ENCODE results near the gene SUGCT.
"Not testable (repeated sequence)": the region's sequence is repeated elsewhere in the genome, so short reads cannot be mapped to it uniquely, and the experiment has no call there.

The SUGCT gene

DNA sequence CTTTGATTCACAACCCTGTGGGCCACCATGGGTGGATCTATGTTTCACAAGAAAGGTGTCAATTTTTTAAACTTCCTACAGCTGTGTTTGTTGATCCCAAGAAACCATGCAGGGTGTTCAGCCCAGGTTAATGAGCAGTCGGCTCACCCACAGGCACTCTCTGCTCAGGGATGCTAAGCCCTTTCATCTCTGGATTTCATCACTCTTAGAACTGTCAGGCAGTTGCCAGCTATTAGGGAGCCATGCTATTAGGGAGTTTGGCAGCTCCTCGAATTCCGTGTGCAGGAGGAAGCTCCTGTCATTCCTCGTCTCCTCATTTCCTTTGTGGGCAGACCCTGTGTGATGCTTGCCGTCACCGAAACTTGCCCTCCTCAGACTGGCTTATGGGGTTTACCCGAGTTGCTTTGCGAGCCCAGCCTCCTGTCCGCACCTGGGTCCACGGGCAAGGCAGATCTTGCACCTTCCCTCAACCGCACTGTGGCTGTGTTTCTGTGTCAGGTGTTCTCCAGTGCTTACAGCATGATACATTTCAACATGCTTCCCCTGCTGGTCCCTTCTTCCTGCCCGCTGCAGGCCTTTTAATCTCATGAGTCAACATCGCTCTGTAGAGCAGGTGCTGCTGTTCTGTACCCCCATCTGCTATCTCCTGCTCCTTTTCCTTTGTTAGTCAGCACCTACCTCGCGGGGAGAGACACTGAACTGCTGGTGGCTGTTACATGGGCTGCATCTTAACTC is 509.8 kb downstream of the SUGCT start:
- no peak for DNase-seq

DNA sequence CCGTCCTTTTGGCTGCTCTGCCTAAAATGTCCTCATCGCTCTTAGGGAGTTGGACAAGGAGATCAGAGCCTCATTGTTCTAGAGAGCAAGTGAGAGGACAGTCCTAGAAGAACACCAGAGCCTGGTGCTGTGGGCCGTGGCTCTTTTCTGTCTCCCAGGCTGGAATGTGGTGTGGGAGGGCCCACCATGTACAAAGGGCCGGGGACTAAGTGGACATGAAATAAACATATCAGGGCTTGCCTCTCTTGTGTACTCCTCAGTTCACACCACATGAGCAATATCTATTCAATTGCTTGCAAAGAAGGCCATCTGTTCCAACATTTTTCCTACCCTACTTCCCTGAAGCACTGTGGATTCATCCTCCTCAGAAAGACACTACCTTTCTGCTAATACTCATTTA is 510.4 kb downstream of the SUGCT start:
- no peak for DNase-seq

DNA sequence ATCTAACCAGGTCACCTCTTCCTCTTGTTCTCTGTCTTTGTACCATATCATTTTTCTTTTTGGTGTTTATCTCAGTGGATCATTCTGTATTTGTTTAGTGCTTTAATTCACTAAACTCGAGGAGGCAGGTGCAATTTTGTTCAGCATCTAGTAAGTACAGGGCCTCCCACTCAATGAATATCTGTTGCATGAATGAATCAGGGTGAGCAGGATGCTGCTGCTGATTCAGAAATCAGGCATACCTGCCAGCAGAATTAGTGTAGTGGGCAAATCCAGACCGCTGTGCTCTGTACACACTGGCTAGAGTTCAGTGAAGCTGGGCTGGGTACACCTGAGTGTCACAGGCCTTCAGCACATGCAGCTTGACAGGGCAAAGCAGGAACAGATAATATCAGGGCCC is 511.9 kb downstream of the SUGCT start:
- no peak for DNase-seq

DNA sequence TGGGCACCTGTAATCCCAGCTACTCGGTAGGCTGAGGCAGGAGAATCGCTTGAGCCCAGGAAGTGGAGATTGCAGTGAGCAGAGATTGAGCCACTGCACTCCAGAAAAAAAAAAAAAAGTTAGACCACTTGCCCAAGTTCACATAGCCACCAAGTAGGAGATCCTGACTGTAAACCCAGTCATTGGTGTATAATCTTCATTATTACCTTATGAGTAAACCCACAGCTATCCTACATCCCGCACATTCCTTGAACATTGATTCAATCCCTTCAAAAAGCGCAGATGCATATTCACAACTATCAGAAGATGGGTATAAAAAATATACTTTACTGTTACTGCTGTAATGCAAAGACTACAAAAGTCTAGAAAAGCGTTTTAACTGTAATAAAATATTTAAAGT is 512.9 kb downstream of the SUGCT start:
- no peak for DNase-seq

DNA sequence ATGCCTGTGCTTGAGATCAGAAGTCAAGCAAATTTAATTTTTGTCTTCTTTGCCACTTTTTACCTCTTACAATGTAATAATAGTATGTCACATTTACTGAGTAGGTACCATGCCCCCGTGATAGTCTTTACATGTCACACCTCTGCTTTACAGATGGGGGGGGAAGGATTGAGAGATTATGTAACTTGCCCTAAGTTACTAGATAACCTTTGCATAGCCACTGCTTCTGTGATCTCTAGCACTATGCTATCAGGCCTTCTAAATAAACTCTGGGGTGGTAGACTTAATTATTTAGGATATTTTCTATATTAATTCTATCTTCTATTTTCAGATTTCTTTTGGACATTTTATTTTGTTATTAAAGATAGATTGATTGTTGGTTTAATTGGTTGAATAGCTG is 514.4 kb downstream of the SUGCT start:
- no peak for DNase-seq

DNA sequence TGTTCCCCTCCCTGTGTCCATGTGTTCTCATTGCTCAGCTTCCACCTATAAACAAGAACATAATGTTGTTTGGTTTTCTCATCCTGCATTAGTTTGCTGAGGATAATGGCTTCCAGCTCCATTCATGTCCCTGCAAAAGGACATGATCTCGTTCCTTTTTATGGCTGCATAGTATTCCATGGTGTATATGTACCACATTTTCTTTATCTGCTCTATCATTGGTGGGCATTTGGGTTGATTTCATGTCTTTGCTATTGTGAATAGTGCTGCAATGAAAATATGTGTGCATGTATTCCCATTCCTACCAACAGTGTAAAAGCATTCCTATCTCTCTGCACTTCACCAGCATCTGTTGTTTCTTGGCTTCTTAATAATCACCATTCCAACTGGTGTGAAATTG is 516.1 kb downstream of the SUGCT start:
- not testable (repeated sequence) for DNase-seq

DNA sequence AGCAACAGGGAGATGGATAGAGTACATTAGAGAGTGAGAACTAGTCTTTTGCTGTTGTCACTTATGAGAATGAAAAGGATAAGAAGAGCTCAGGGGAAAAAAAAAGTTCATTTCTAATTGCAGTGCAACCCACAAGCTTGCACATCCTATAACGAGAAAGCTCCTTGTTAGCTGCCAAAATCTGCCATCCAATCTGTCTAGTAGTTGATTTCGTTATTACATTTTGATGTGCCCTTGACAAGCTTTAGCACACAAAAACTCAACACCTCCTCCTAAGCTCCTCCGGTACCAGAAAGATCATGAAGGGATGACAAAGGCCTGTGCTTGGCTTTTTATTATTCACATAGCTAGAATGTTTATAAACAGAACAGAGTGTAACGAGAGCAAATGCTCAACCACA is 519.4 kb downstream of the SUGCT start:
- DNase-seq, result no peak

DNA sequence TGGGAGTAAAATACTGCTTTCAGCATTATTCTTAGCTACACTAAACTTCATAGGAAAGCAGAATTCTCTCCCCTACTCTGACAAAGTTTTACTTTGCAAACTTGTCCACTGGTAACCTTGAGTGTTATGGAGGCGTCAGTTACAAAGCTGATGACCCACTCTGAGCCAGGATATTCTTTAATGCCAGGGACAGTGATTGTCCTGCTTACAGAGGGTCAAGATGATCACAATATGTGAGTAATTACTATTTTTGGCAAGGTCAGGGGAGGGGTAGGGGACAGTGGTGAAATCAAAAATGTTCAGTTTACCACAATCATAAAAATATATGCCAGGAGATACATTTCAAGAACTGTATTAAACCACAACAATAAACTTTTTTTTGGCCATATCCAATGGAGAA is 520.6 kb downstream of the SUGCT start:
- no peak for DNase-seq

DNA sequence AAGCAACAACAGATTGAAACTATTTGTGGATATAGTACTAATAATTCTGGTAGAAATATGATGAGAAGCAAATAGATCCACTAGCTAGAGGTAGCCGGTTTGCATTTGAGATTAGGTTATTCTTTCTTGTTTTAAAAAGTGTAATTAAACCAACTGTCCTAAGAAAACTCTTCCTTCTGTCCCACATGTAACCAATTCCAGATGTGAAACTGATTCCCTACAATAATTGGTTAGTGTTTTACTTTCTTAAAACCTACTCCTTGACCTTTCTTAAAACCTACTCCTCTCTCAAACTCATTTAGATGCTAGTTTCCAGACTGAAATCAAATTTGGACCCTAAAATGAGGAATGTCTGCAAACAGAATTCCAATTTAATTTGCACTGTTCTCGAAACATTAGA is 521.5 kb downstream of the SUGCT start:
- no peak for DNase-seq

DNA sequence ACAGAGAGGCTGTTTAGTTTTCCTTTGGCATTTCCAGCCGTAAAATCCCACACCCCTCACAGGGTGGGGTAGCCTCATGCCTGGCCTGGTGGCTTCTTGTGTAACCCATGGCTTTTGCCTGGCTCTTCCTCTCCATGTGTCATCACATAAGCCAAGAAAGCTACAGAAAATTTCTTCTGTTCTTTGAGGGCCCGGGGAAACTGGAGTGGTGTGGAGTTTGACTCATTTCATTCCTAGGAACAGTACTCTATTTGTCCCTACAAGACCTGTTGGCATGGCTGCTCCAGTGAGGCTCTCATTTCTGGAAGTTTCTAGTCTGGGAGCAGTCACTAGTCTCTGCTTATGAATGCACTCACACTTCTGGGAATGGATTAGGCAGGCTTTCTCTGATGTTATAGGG is 523.9 kb downstream of the SUGCT start:
- no peak for DNase-seq

DNA sequence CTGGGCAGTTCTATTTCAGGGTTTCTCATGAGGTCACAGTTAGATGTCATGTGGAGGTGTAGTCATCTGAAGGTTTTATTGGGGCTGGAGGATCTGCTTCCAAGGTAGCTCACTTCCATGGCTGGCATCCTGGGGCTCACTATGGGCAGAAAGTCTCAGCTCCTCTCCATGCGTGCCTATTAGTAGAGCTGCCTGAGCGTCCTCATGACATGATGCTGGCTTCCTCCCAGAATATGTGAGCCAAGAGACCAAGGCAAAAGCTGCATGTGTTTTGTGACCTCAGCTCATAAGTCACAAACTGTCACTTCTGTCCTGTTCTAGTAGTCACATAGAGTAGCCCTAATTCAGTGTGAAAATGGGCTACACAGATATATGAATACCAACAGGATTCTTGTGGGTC is 524.4 kb downstream of the SUGCT start:
- DNase-seq, result no peak

DNA sequence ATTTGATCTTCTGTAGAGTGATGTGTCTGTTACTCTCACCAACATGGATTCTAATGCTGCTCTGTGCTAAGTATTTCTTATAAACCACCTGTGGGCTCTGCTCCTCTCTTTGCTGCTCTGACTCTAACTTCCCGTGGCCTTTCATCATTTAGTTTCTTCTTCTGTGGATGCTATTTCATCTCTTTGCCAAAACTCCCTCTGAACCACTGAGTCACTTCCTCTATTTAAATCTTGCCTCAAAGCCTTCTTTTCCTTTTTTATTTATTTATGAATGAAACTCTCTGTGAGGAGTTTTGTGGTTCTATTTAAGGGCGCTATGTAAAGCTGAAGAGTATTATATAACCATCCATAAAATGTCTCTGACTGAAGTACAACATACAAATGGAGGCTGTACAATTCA is 538.5 kb downstream of the SUGCT start:
- no peak for DNase-seq

DNA sequence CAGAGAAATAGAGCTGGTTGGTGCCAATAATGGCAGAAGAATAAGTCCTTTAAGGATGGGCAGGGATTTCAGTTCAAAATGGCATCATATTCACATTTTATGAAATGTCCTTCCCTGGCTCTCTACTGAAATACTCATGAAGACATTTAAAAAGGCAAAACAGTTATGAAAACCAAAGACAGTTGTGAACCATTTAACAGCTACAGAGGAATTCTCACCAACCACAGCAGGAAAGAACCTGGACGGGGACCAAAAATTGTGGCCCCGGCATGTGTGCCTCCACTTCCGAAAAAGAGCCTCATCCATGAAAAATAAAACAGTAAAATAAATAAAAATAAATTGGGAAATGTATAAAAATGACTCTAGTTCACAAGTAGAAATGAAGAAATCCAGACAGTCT is 539.5 kb downstream of the SUGCT start:
- no peak for DNase-seq

DNA sequence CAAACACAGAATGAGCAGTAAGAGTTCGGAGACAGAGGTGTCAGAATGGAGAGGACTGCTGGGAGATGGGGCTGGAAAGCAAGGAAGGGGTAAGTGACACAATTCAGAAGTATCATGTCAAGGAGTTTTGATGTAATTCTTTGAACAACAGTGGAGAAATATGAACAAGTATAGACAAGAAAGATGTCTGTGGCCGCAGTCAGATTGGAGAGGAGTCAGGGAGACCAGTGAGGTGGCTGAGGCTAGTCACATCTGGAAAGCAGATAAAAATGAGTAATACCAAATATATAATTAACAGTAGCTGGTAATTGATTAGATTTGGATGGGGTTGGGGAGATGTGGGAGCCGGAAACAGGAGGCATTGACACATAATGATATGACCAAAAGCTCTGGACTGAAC is 540.9 kb downstream of the SUGCT start:
- no peak for DNase-seq

DNA sequence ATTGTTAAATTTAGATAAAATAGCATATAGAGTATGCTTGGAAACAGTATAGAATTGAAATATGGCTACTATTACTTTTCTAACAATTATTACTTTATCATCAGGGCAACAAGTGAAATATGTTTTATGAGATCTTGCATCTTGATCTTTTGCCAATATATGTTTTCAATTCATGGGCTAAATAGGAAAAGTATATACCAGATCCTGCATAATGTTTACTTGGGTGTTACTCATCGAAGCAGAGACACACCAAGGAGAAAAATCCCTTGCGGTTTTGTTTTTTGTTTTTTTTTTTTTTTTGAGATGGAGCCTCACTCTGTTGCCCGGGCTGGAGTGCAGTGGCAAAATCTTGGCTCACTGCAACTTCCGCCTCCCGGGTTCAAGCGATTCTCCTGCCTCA is 541.4 kb downstream of the SUGCT start:
- no peak for DNase-seq

DNA sequence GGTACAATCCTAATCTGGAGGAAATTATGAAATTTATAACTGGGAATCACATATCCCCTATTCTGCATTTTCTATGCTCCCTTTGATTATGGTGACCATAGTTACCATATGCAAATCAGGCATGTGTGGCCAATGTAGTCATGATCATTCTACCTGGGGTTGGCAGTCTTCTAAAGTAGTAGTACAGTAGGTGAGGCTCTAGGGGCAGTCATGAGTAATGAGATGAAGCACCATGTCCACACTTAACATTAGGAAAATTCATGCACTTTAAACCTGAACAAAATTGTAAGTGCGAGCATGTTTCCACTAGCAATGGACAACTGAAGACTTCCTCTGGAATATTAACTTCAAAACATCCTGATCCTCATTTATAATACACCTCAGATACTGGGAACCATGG is 545.9 kb downstream of the SUGCT start:
- DNase-seq, result no peak

DNA sequence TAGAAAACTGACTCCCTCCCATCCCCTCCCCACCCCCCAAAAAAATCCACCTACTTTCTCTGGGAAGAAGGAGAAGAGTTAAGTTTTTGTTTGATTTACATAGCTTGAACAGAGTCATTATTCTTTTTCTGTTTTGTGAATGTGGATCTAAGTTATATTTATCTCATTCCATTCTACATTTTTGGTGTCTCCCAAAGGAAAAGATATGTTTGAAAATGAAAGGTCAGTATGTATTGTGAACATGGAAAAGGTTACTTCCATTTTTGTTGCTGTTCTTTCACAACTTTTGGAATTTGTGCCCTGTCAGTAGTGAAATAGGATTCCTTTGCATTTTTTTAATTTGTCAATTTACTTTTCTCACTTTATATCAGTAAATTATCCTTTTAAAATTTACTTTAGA is 547.9 kb downstream of the SUGCT start:
- no peak for DNase-seq

DNA sequence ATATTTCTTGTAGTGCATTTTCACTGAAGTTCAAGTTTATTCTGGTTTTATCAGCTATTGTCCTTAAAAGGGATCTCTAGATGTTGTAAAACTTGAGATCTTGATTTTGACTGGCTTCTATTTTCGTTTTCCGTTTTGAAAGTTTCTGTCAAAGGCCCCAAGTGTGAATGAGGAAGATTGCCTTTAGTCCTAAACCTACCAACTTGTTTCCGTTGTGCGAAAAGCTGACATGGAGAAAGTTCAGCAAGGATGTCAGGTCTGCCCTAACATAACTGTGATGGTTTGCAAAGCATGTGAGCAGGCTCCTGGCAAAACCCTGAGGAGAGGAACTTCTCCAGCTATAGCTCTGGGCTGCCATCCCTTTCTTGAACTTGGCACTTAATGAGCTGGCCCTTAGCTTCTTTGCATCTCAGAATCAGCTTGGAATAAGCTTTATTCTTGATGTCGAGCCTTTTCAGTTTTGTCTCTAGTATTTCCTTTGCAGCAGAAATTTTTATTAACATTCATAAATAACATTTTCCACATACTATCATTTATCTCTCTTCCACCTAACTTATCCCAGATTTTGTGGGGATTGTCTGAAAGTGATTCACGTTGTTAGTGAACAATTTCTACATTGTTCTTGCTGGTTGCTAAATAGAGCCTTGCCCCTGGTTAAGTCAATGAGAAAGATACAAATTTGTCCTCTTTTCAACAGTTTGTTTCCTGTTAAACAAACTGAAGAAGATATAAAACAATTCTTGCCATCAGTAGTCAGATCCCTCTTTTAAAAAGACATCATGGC is 559.4 kb downstream of the SUGCT start:
- DNase-seq, result no peak

DNA sequence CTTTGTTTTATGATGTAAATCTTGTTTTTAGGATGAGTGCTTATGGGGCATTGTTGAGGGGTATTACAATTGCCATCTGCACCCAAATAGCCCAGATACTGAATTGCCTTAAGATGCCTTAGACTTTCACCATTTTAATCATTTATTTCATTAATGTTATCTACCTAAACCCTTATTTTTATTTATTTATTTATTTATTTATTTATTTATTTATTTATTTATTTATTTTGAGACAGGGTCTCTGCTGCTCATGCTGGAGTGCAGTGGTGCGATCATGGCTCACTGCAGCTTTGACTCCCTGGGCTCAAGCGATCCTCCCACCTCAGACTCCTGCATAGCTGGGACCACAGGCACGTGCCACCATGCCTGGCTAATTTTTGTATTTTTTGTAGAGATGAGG is 560.2 kb downstream of the SUGCT start:
- DNase-seq, result no peak

DNA sequence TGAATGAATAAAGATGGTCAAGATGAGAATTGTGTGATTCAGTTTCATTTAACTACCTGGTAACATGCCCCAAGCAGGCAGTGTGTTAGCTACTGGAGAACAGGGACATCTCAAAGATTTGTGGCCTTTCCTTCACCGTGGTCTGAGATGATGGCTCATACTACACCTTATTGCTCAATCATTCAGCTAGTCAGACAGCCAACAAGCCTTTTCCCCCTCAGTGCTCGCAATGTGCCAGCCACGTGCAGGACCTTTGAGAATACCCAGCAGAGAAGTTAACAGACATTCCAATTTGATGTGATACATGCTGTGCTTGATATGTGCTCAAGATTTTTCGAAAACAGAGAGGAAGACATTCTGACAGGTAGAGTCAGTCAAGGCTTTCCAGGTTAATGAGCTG is 562.8 kb downstream of the SUGCT start:
- DNase-seq, result no peak

DNA sequence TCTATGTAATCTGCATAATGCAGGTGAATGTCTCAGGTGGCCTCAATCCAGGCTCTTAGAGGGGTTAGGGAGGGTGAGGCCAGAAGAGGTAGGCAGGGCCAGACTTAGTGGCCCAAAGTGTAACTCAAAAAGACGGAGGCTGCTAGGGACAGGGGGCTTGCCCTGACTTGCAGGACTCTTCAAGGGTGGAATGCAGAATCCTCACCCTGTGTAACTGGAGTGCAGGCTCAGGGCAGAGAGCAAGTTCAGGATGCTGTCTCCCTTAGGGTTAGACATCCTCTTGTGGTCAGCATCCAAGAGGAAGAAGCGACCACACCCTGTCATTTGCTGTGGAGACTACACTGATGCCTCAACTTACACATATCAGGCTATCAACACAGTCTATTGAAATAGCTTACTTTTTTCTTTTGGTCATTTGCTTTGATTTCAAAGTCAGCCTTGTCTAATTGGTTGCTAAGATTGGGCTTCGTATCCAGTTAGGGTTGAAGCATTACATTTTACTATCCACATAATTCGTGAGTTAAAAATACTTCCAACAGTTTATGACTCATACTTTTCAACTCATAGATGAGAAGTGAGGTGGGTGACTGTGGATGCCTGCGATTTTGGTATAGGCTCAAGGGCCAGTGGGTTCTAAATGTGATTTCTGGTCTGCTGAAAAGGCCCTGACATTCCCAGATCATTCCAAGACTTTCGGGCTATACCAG is 563.6 kb downstream of the SUGCT start:
- DNase-seq, result no peak

DNA sequence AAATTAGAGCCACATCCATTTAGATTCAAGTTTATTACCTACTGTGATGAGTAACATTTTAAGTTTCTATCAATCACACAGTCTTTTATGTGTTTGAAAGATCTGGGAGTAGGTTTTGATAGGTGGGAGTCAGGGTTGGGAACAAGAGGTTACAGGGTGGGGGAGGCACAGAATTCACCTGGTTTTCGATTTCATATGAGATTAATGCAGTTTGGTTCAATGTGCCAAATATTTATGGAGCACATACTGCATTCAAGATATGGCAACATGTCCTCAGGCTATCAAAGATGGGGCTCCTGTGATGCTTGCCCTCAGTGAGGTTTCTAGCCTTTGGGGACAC is 564.1 kb downstream of the SUGCT start:
- no peak for DNase-seq

DNA sequence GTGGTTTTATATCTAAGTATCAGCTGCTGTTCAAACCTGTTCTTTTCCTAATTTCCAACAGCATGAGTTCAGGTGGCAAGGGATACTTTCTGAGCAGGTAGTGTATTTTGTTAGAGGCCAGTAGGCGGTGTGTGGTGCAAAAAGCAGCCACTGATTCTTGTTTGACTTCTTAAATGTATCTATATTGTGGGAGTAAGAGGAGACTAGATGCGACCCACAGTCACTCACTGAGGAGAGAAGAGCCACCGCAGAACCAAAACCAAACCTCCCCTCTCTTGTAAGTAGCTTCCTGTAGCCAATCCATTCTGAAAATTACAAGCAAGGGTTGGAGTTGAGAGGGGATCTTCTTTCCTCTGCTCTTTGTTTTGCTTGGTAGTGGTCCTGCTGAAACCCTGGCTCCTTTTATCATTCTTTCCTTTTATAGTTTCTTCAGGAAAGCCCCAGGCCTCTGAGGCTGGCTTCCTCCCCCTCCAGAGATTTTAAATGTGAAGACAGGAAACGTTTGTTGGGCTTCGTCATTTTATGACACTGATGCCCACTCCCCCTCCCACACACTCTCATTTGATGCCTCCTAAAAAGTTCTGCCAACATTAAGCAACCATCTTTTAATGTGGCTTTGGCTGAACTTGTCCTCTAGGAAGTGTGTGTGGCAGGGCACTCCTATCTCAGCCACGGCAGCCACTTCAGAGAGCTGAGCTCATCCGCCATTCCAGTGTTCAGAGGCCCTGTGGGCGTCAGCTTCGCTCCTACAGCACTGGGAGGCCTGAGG is 566.0 kb downstream of the SUGCT start:
- DNase-seq, result no peak
